Measurements from ENCODE around the gene SLCO3A1. TPM values are rescaled to one million over a fixed set of nuclear protein-coding genes. Genes with fewer than 3 reads are reported as not detected.

SLCO3A1 gene
- total RNA-seq, 1 donor from 2014 or later: 65.8 TPM

GRCh38 chr15:91973481-91973880, 120.0 kb downstream of the SLCO3A1 start:
- no peaks in the 10 kb centered on the region for H3K36me3 ChIP-seq
- no peak overlapping the region for H3K27ac ChIP-seq
- H3K4me3 ChIP-seq: no peak overlapping the region
- peaks cover 48% of the 10 kb centered on the region for H3K4me1 ChIP-seq
- no peaks in the 10 kb centered on the region for H3K27me3 ChIP-seq
- DNase-seq (ENCODE audit: extremely low spot score in 2 of 2): peak in 1 of 2 donors; percentile 79
- no peak for TF ChIP-seq POLR2AphosphoS5 (IDR thresholded peaks at IDR 0.05; ENCODE audit: insufficient read depth in 1 of 2, low read depth in 1 of 2)
- no peak for TF ChIP-seq POLR2A (IDR thresholded peaks at IDR 0.05)
- TF ChIP-seq CTCF (IDR thresholded peaks at IDR 0.05): no peak
- intact Hi-C loops (cut with DNase I): no loop called here
- no peaks in the 10 kb centered on the region for H3K9me3 ChIP-seq

- Histone ChIP-seq H3K27me3 (no peaks in the 10 kb centered on the region), H3K9me3 (no peaks in the 10 kb centered on the region), H3K36me3 (no peaks in the 10 kb centered on the region), H3K4me3 (no peak overlapping the region), H3K27ac (no peak overlapping the region), H3K4me1 (peaks cover 39% of the 10 kb centered on the region)
- TF ChIP-seq CTCF (IDR thresholded peaks at IDR 0.05) (no peak), POLR2AphosphoS5 (IDR thresholded peaks at IDR 0.05; ENCODE audit: insufficient read depth in 1 of 2, low read depth in 1 of 2) (no peak), POLR2A (IDR thresholded peaks at IDR 0.05) (no peak)
- no peak for DNase-seq (ENCODE audit: extremely low spot score in 2 of 2)
- intact Hi-C loops (cut with DNase I): no loop called here
Observed at GRCh38 chr15:91974321-91974720, 120.8 kb downstream of the SLCO3A1 start.

GRCh38 chr15:91975241-91975978, 121.9 kb downstream of the SLCO3A1 start:
- Histone ChIP-seq H3K4me3 (no peak overlapping the region), H3K27ac (no peak overlapping the region), H3K9me3 (no peaks in the 10 kb centered on the region), H3K27me3 (no peaks in the 10 kb centered on the region), H3K4me1 (peaks cover 28% of the 10 kb centered on the region), H3K36me3 (no peaks in the 10 kb centered on the region)
- TF ChIP-seq POLR2A (IDR thresholded peaks at IDR 0.05) (no peak), CTCF (IDR thresholded peaks at IDR 0.05) (no peak), POLR2AphosphoS5 (IDR thresholded peaks at IDR 0.05; ENCODE audit: insufficient read depth in 1 of 2, low read depth in 1 of 2) (no peak)
- intact Hi-C loops (cut with DNase I): no loop called here
- DNase-seq (ENCODE audit: extremely low spot score in 2 of 2): no peak

GRCh38 chr15:91976966-91977365, 123.5 kb downstream of the SLCO3A1 start:
- H3K36me3 ChIP-seq: no peaks in the 10 kb centered on the region
- no peak for TF ChIP-seq POLR2A (IDR thresholded peaks at IDR 0.05)
- no peak for TF ChIP-seq CTCF (IDR thresholded peaks at IDR 0.05)
- TF ChIP-seq POLR2AphosphoS5 (IDR thresholded peaks at IDR 0.05; ENCODE audit: insufficient read depth in 1 of 2, low read depth in 1 of 2): no peak
- peaks cover 28% of the 10 kb centered on the region for H3K4me1 ChIP-seq
- no peaks in the 10 kb centered on the region for H3K9me3 ChIP-seq
- peak in 1 of 2 donors; percentile 75 for DNase-seq (ENCODE audit: extremely low spot score in 2 of 2)
- no peaks in the 10 kb centered on the region for H3K27me3 ChIP-seq
- H3K4me3 ChIP-seq: no peak overlapping the region
- intact Hi-C loops (cut with DNase I): no loop called here
- no peak overlapping the region for H3K27ac ChIP-seq
